Activated CD8-positive, alpha-beta T cell treated with anti-CD3 and anti-CD28 coated beads, Interleukin-2, amount 10 ng/mL, durations not matched to agents 7 days and 5 days (primary cell): ENCODE measurements around the gene ZMPSTE24. TPM values are rescaled to one million over a fixed set of nuclear protein-coding genes. Genes with fewer than 3 reads are reported as not detected.

Experiments
- ATAC-seq: fragments of 150-1000 bp; cut with Tn5 transposase; one replicate; pipeline ENCODE4 v1.10.0; 2021; ENCODE audit warnings: moderate library complexity
- CTCF ChIA-PET: fragments of 350-600 bp; sonication (Branson Sonifier 250); formaldehyde crosslinking; loops from one replicate; lab custom pipeline; 2021; ENCODE audit warnings: antibody characterized with exemption; lab: Charles Lee
- POLR2A ChIA-PET: fragments of 350-600 bp; sonication (Branson Sonifier 250); formaldehyde crosslinking; loops from one replicate; lab custom pipeline; 2021; ENCODE audit warnings: antibody characterized with exemption; lab: Charles Lee
- DNase-seq: peaks from one replicate; pipeline ENCODE4 v3.0.0-alpha.2; 2020
- H3K27ac Mint-ChIP-seq: one replicate; pipeline ENCODE4 v1.8.0; 2021; ENCODE audit warnings: mild to moderate bottlenecking, mixed read lengths
- H3K27me3 Mint-ChIP-seq: one replicate; pipeline ENCODE4 v1.8.0; 2021; ENCODE audit warnings: low read depth, mixed read lengths
- H3K36me3 Mint-ChIP-seq: one replicate; pipeline ENCODE4 v1.8.0; 2021; ENCODE audit warnings: low read depth, mixed read lengths
- H3K4me1 Mint-ChIP-seq: one replicate; pipeline ENCODE4 v1.8.0; 2021; ENCODE audit warnings: low read depth, mixed read lengths
- H3K4me3 Mint-ChIP-seq: one replicate; pipeline ENCODE4 v1.8.0; 2021; ENCODE audit warnings: mild to moderate bottlenecking, mixed read lengths
- H3K9me3 Mint-ChIP-seq: one replicate; pipeline ENCODE4 v1.8.0; 2022; ENCODE audit warnings: mixed read lengths; ENCODE audit not compliant: insufficient read depth
- total RNA-seq, 2 experiments: library from RNA; stranded (reverse); gene quantifications; one replicate each; pipeline ENCODE4 v1.2.3, GENCODE V29; 2021

Gene ZMPSTE24
- total RNA-seq, 2 experiments from 2014 or later, result 28.9 to 29.8 TPM

GRCh38 chr1:40303790-40304189 is 45.8 kb downstream of the ZMPSTE24 start:
- POLR2A ChIA-PET, result no interaction called here

GRCh38 chr1:40305451-40305850 is 47.4 kb downstream of the ZMPSTE24 start:
- POLR2A ChIA-PET, result no interaction called here
- Mint-ChIP-seq H3K9me3 (no peaks in the 10 kb centered on the region), H3K27me3 (no peaks in the 10 kb centered on the region), H3K4me1 (no peaks in the 10 kb centered on the region), H3K27ac (no peak overlapping the region), H3K4me3 (no peak overlapping the region), H3K36me3 (no peaks in the 10 kb centered on the region)
- CTCF ChIA-PET, result interaction anchor here (0.7 to 4.4 kb wide), 7 partner anchors 10 to 222 kb away, joined by 3 to 26 read pairs (median 5); no protein-coding TSS in a partner anchor
- ATAC-seq, result no peak
- DNase-seq, result no peak

More at GRCh38 chr1:40303790-40304189, 45.8 kb downstream of the ZMPSTE24 start:
- ATAC-seq, result no peak
- H3K27ac Mint-ChIP-seq, result no peak overlapping the region
- H3K9me3 Mint-ChIP-seq, result no peaks in the 10 kb centered on the region
- no peaks in the 10 kb centered on the region for H3K36me3 Mint-ChIP-seq
- H3K27me3 Mint-ChIP-seq, result no peaks in the 10 kb centered on the region
- CTCF ChIA-PET, result interaction anchor here (4.4 kb wide), 1 partner anchor 12 kb away, joined by 19 read pairs; no protein-coding TSS in a partner anchor
- no peak for DNase-seq
- H3K4me1 Mint-ChIP-seq, result no peaks in the 10 kb centered on the region
- H3K4me3 Mint-ChIP-seq, result no peak overlapping the region

GRCh38 chr1:40305871-40306270 is 47.8 kb downstream of the ZMPSTE24 start:
- Mint-ChIP-seq H3K4me3 (no peak overlapping the region), H3K36me3 (no peaks in the 10 kb centered on the region), H3K27ac (no peak overlapping the region), H3K27me3 (no peaks in the 10 kb centered on the region), H3K9me3 (no peaks in the 10 kb centered on the region), H3K4me1 (no peaks in the 10 kb centered on the region)
- no peak for ATAC-seq
- ChIA-PET CTCF (interaction anchor here (0.7 to 4.4 kb wide), 7 partner anchors 9 to 223 kb away, joined by 3 to 26 read pairs (median 5); no protein-coding TSS in a partner anchor), POLR2A (interaction anchor here (0.6 kb wide), 1 partner anchor 151 kb away, joined by 3 read pairs; no protein-coding TSS in a partner anchor)
- DNase-seq, result no peak

GRCh38 chr1:40306296-40306695 is 48.3 kb downstream of the ZMPSTE24 start:
- Mint-ChIP-seq H3K36me3 (no peaks in the 10 kb centered on the region), H3K27ac (no peak overlapping the region), H3K4me3 (no peak overlapping the region), H3K9me3 (no peaks in the 10 kb centered on the region), H3K27me3 (no peaks in the 10 kb centered on the region), H3K4me1 (no peaks in the 10 kb centered on the region)
- ATAC-seq (no peak), DNase-seq (no peak)
- POLR2A ChIA-PET, result interaction anchor here (0.6 kb wide), 1 partner anchor 152 kb away, joined by 3 read pairs; no protein-coding TSS in a partner anchor
- CTCF ChIA-PET, result interaction anchor here (0.7 to 4.4 kb wide), 7 partner anchors 9 to 223 kb away, joined by 3 to 26 read pairs (median 5); no protein-coding TSS in a partner anchor

- H3K4me3 Mint-ChIP-seq, result no peak overlapping the region
- H3K4me1 Mint-ChIP-seq, result no peaks in the 10 kb centered on the region
- H3K9me3 Mint-ChIP-seq, result no peaks in the 10 kb centered on the region
- DNase-seq (no peak), ATAC-seq (no peak)
- CTCF ChIA-PET, result interaction anchor here (4.4 kb wide), 1 partner anchor 8 kb away, joined by 19 read pairs; no protein-coding TSS in a partner anchor
- POLR2A ChIA-PET, result no interaction called here
- no peaks in the 10 kb centered on the region for H3K36me3 Mint-ChIP-seq
- no peaks in the 10 kb centered on the region for H3K27me3 Mint-ChIP-seq
- no peak overlapping the region for H3K27ac Mint-ChIP-seq
Measured at GRCh38 chr1:40307186-40307585, 49.1 kb downstream of the ZMPSTE24 start.

- Mint-ChIP-seq H3K27ac (no peak overlapping the region), H3K4me3 (no peak overlapping the region), H3K9me3 (no peaks in the 10 kb centered on the region), H3K4me1 (peaks cover 9% of the 10 kb centered on the region), H3K27me3 (no peaks in the 10 kb centered on the region), H3K36me3 (no peaks in the 10 kb centered on the region)
- CTCF ChIA-PET, result no interaction called here
- ATAC-seq (no peak), DNase-seq (no peak)
- POLR2A ChIA-PET, result no interaction called here
Measured at GRCh38 chr1:40308036-40308727, 50.1 kb downstream of the ZMPSTE24 start.

GRCh38 chr1:40309374-40310128 is 51.5 kb downstream of the ZMPSTE24 start:
- no peak overlapping the region for H3K4me3 Mint-ChIP-seq
- DNase-seq (no peak), ATAC-seq (no peak)
- peaks cover 1% of the 10 kb centered on the region for H3K27me3 Mint-ChIP-seq
- peaks cover 15% of the 10 kb centered on the region for H3K4me1 Mint-ChIP-seq
- no peaks in the 10 kb centered on the region for H3K9me3 Mint-ChIP-seq
- H3K27ac Mint-ChIP-seq, result no peak overlapping the region
- ChIA-PET POLR2A (no interaction called here), CTCF (no interaction called here)
- no peaks in the 10 kb centered on the region for H3K36me3 Mint-ChIP-seq

- no peak overlapping the region for H3K27ac Mint-ChIP-seq
- no peak overlapping the region for H3K4me3 Mint-ChIP-seq
- H3K9me3 Mint-ChIP-seq, result no peaks in the 10 kb centered on the region
- ChIA-PET CTCF (interaction anchor here (1.5 kb wide), 1 partner anchor 29 kb away, joined by 3 read pairs; no protein-coding TSS in a partner anchor), POLR2A (no interaction called here)
- no peaks in the 10 kb centered on the region for H3K36me3 Mint-ChIP-seq
- DNase-seq, result no peak
- H3K4me1 Mint-ChIP-seq, result peaks cover 20% of the 10 kb centered on the region
- H3K27me3 Mint-ChIP-seq, result peaks cover 2% of the 10 kb centered on the region
- ATAC-seq, result no peak
Measured at GRCh38 chr1:40310129-40310461, 52.1 kb downstream of the ZMPSTE24 start.

GRCh38 chr1:40310983-40311642 is 53.1 kb downstream of the ZMPSTE24 start:
- Mint-ChIP-seq H3K36me3 (no peaks in the 10 kb centered on the region), H3K4me1 (peaks cover 29% of the 10 kb centered on the region), H3K27me3 (peaks cover 5% of the 10 kb centered on the region), H3K4me3 (no peak overlapping the region), H3K27ac (no peak overlapping the region), H3K9me3 (no peaks in the 10 kb centered on the region)
- ChIA-PET CTCF (interaction anchor here (1.3 to 12.0 kb wide), 4 partner anchors 28 to 167 kb away, joined by 3 to 191 read pairs (median 76); no protein-coding TSS in a partner anchor), POLR2A (no interaction called here)
- ATAC-seq (no peak), DNase-seq (no peak)

GRCh38 chr1:40311692-40312091 is 53.7 kb downstream of the ZMPSTE24 start:
- Mint-ChIP-seq H3K9me3 (no peaks in the 10 kb centered on the region), H3K27ac (no peak overlapping the region), H3K36me3 (no peaks in the 10 kb centered on the region), H3K4me1 (peaks cover 31% of the 10 kb centered on the region), H3K27me3 (peaks cover 9% of the 10 kb centered on the region), H3K4me3 (no peak overlapping the region)
- ATAC-seq (no peak), DNase-seq (no peak)
- ChIA-PET POLR2A (no interaction called here), CTCF (interaction anchor here (1.3 to 12.0 kb wide), 3 partner anchors 27 to 167 kb away, joined by 4 to 191 read pairs (median 147); no protein-coding TSS in a partner anchor)
